ENCODE measurements around the gene RNF11. TPM values are rescaled to one million over a fixed set of nuclear protein-coding genes. Genes with fewer than 3 reads are reported as not detected.
A peak's percentile ranks its signal among the peaks of the same experiment; 100 is the strongest.
"Not testable (repeated sequence)": the region's sequence is repeated elsewhere in the genome, so short reads cannot be mapped to it uniquely, and the experiment has no call there.

Gene RNF11
- total RNA-seq, 2 experiments from 2014 or later = 27.5 to 29.0 TPM

DNA sequence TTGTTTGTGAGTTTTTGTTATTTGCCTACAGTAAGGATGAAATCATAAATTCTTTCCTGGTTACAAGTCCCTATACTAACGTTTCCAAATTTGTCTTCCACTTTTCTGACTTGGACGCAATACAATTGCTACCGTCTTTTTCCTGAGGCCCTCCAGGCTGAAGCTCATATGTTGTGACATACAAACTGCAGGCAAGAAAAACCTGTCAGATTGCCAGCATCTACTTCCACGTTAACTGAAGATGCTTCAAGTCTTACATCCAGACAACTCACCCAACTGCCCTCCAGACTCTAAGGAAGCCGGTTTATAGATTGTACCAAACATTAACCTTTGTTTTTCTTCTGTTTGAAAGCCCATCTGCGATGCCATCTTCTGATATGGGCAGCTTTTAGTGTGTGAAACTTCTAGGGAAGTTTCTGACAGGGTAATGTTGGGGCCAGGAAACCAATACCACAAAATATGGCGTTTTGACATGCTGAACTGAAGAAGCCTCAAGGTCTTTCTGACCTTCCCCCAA is 21.4 kb upstream of the RNF11 start:
- Mint-ChIP-seq H3K4me3 (no peak overlapping the region), H3K36me3 (ENCODE audit: low read depth) (no peaks in the 10 kb centered on the region), H3K27me3 (ENCODE audit: low read depth) (no peaks in the 10 kb centered on the region), H3K27ac (peak overlapping the region; percentile 62), H3K4me1 (ENCODE audit: low read depth) (peaks cover 20% of the 10 kb centered on the region), H3K9me3 (ENCODE audit: insufficient read depth) (no peaks in the 10 kb centered on the region)
- peak; percentile 76 for ATAC-seq
- ChIA-PET CTCF (interaction anchor here (1.1 to 1.5 kb wide), 3 partner anchors 22 to 26 kb away, joined by 3 to 6 read pairs (median 5); no protein-coding TSS in a partner anchor), POLR2A (interaction anchor here (2.1 kb wide), 1 partner anchor 21 kb away, joined by 7 read pairs; no protein-coding TSS in a partner anchor)
- DNase-seq = peak; percentile 38

GRCh38 chr1:51215169-51215568 is 20.9 kb upstream of the RNF11 start:
- ChIA-PET POLR2A (interaction anchor here (0.7 to 2.1 kb wide), 2 partner anchors 20 to 21 kb away, joined by 5 to 7 read pairs; no protein-coding TSS in a partner anchor), CTCF (interaction anchor here (1.0 to 1.6 kb wide), 4 partner anchors 23 to 80 kb away, joined by 3 to 6 read pairs (median 5); no protein-coding TSS in a partner anchor)
- Mint-ChIP-seq H3K27me3 (ENCODE audit: low read depth) (no peaks in the 10 kb centered on the region), H3K36me3 (ENCODE audit: low read depth) (no peaks in the 10 kb centered on the region), H3K9me3 (ENCODE audit: insufficient read depth) (no peaks in the 10 kb centered on the region), H3K4me1 (ENCODE audit: low read depth) (peaks cover 22% of the 10 kb centered on the region), H3K27ac (peak overlapping the region; percentile 62), H3K4me3 (no peak overlapping the region)
- ATAC-seq = no peak
- DNase-seq = no peak

DNA sequence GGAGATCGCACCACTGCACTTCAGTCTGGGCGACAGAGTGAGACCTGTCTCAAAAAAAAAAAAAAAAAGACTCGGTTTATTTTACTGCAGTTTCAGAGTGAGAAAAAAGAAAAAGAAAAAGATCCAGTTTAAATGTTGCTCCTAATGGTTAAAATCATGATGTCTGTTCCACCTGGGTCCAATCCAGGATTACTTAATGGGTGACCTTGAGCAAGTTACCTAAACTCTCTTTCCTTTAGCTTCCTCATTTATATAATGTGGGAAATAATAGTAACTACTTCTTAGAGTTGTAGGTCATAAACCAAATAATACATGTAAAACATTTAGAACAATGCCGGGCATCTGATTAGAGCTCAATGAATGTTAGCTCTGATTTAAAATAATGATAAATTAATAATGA is 19.4 kb upstream of the RNF11 start:
- H3K9me3 Mint-ChIP-seq (ENCODE audit: insufficient read depth) = no peaks in the 10 kb centered on the region
- ChIA-PET CTCF (interaction anchor here (0.7 to 1.6 kb wide), 4 partner anchors 25 to 81 kb away, joined by 3 to 5 read pairs (median 3); no protein-coding TSS in a partner anchor), POLR2A (interaction anchor here (0.6 kb wide), 2 partner anchors 14 to 248 kb away, joined by 3 read pairs; no protein-coding TSS in a partner anchor)
- H3K4me3 Mint-ChIP-seq = no peak overlapping the region
- H3K27ac Mint-ChIP-seq = no peak overlapping the region
- no peaks in the 10 kb centered on the region for H3K36me3 Mint-ChIP-seq (ENCODE audit: low read depth)
- no peak for DNase-seq
- ATAC-seq = no peak
- H3K4me1 Mint-ChIP-seq (ENCODE audit: low read depth) = peaks cover 25% of the 10 kb centered on the region
- no peaks in the 10 kb centered on the region for H3K27me3 Mint-ChIP-seq (ENCODE audit: low read depth)

GRCh38 chr1:51217101-51217500 is 19.0 kb upstream of the RNF11 start:
- no peaks in the 10 kb centered on the region for H3K27me3 Mint-ChIP-seq (ENCODE audit: low read depth)
- DNase-seq (no peak), ATAC-seq (no peak)
- no peak overlapping the region for H3K27ac Mint-ChIP-seq
- no peaks in the 10 kb centered on the region for H3K9me3 Mint-ChIP-seq (ENCODE audit: insufficient read depth)
- H3K36me3 Mint-ChIP-seq (ENCODE audit: low read depth) = no peaks in the 10 kb centered on the region
- ChIA-PET CTCF (no interaction called here), POLR2A (interaction anchor here (0.6 to 1.6 kb wide), 3 partner anchors 14 to 249 kb away, joined by 3 read pairs; partner anchors contain the start of gene RNF11)
- H3K4me1 Mint-ChIP-seq (ENCODE audit: low read depth) = peaks cover 25% of the 10 kb centered on the region
- no peak overlapping the region for H3K4me3 Mint-ChIP-seq

DNA sequence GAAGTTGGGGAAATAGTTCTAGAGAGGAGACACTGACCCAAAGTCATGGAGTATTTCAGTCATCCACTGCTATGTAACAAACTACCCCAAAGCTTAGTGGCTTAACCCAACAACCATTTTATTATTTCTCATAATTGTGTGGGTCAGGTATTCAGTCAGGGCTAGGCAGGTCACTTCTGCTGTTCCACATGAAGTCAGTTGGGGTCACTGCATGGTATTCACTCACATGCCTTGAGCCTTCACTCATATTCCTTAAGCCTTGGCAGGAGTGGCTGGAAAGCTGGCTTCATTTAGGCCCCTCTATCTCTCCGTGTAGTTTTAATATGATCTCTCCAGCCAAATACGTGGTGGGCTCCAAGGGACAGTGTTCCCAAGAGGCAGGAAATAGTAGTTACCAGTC is 17.5 kb upstream of the RNF11 start:
- DNase-seq (no peak), ATAC-seq (no peak)
- peaks cover 4% of the 10 kb centered on the region for H3K9me3 Mint-ChIP-seq (ENCODE audit: insufficient read depth)
- H3K27ac Mint-ChIP-seq = no peak overlapping the region
- no peaks in the 10 kb centered on the region for H3K36me3 Mint-ChIP-seq (ENCODE audit: low read depth)
- peaks cover 25% of the 10 kb centered on the region for H3K4me1 Mint-ChIP-seq (ENCODE audit: low read depth)
- H3K4me3 Mint-ChIP-seq = no peak overlapping the region
- POLR2A ChIA-PET = interaction anchor here (1.6 kb wide), 1 partner anchor 17 kb away, joined by 3 read pairs; the partner anchor contains the start of gene RNF11
- H3K27me3 Mint-ChIP-seq (ENCODE audit: low read depth) = peaks cover 4% of the 10 kb centered on the region
- CTCF ChIA-PET = interaction anchor here (0.6 to 1.0 kb wide), 2 partner anchors 27 to 29 kb away, joined by 3 to 5 read pairs; no protein-coding TSS in a partner anchor

GRCh38 chr1:51219022-51219421 is 17.1 kb upstream of the RNF11 start:
- Mint-ChIP-seq H3K4me3 (no peak overlapping the region), H3K4me1 (ENCODE audit: low read depth) (peaks cover 25% of the 10 kb centered on the region), H3K27ac (no peak overlapping the region), H3K36me3 (ENCODE audit: low read depth) (no peaks in the 10 kb centered on the region), H3K27me3 (ENCODE audit: low read depth) (peaks cover 4% of the 10 kb centered on the region), H3K9me3 (ENCODE audit: insufficient read depth) (peaks cover 4% of the 10 kb centered on the region)
- ChIA-PET CTCF (interaction anchor here (0.6 to 1.0 kb wide), 2 partner anchors 28 to 30 kb away, joined by 3 to 5 read pairs; no protein-coding TSS in a partner anchor), POLR2A (interaction anchor here (1.6 kb wide), 1 partner anchor 17 kb away, joined by 3 read pairs; the partner anchor contains the start of gene RNF11)
- DNase-seq (no peak), ATAC-seq (no peak)

- ATAC-seq; H3K36me3 Mint-ChIP-seq (ENCODE audit: low read depth); H3K9me3 Mint-ChIP-seq (ENCODE audit: insufficient read depth); H3K27ac Mint-ChIP-seq; H3K4me1 Mint-ChIP-seq (ENCODE audit: low read depth); H3K27me3 Mint-ChIP-seq (ENCODE audit: low read depth); H3K4me3 Mint-ChIP-seq; POLR2A ChIA-PET; DNase-seq: not testable (repeated sequence)
- CTCF ChIA-PET = interaction anchor here (1.6 kb wide), 1 partner anchor 14 kb away, joined by 3 read pairs; no protein-coding TSS in a partner anchor
Measured at GRCh38 chr1:51221529-51221928, 14.5 kb upstream of the RNF11 start.

DNA sequence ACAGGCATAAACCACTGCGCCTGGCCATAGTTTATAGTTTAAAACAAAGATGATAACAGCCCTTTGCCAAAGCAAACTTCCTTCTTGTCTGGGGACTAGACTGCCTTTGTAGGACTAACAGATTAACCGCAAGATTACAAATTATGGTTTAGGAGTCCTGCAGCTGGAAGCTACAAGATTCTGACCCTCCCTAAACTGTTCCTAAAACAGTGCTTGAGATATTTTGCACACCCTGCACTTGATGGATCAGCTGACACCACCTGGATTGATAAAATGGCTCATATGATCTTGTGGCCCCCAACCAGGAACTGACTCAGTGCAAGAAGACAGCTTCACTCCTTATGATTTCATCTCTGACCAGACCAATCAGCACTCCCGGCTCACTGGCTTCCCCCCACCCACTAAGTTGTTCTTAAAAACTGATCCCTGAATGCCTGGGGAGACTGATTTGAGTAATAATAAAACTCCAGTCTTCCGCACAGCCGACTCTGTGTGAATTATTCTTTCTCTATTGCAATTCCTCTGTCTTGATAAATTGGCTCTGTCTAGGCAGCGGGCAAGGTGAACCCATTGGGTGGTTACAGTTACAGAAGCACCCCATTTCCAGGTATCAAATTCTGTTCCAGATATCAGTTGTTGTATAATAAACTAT is 13.8 kb upstream of the RNF11 start:
- no peak for ATAC-seq
- no peak for DNase-seq
- H3K27me3 Mint-ChIP-seq (ENCODE audit: low read depth) = peaks cover 8% of the 10 kb centered on the region
- H3K36me3 Mint-ChIP-seq (ENCODE audit: low read depth) = no peaks in the 10 kb centered on the region
- POLR2A ChIA-PET = interaction anchor here (0.7 kb wide), 1 partner anchor 499 kb away, joined by 3 read pairs; no protein-coding TSS in a partner anchor
- H3K4me3 Mint-ChIP-seq = no peak overlapping the region
- no peak overlapping the region for H3K27ac Mint-ChIP-seq
- CTCF ChIA-PET = no interaction called here
- H3K9me3 Mint-ChIP-seq (ENCODE audit: insufficient read depth) = peaks cover 4% of the 10 kb centered on the region
- peaks cover 5% of the 10 kb centered on the region for H3K4me1 Mint-ChIP-seq (ENCODE audit: low read depth)

DNA sequence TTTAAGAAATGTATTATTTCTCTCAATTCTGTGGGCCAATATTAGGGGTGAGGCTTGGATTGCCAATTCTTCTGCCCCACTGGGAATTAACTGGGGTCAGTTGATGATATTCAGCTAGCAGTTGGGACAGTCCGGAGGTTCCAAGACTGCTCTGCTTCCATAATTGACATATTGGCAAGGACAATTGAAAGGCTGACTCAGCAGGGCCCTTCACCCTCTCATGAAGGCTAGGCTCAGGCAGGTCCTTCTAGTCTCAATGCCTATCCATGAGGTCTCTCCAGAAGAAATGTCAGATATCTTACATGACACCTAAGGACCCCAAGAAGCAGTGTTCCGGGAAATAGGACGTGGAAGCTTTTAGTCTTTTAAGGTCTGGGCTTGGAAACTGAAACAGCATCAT is 13.3 kb upstream of the RNF11 start:
- ChIA-PET POLR2A (interaction anchor here (0.7 kb wide), 1 partner anchor 498 kb away, joined by 3 read pairs; no protein-coding TSS in a partner anchor), CTCF (no interaction called here)
- no peaks in the 10 kb centered on the region for H3K36me3 Mint-ChIP-seq (ENCODE audit: low read depth)
- peaks cover 8% of the 10 kb centered on the region for H3K27me3 Mint-ChIP-seq (ENCODE audit: low read depth)
- H3K4me1 Mint-ChIP-seq (ENCODE audit: low read depth) = peaks cover 5% of the 10 kb centered on the region
- no peak overlapping the region for H3K27ac Mint-ChIP-seq
- no peak overlapping the region for H3K4me3 Mint-ChIP-seq
- peaks cover 4% of the 10 kb centered on the region for H3K9me3 Mint-ChIP-seq (ENCODE audit: insufficient read depth)
- DNase-seq = no peak
- no peak for ATAC-seq

- no peaks in the 10 kb centered on the region for H3K36me3 Mint-ChIP-seq (ENCODE audit: low read depth)
- ATAC-seq (no peak), DNase-seq (no peak)
- peaks cover 5% of the 10 kb centered on the region for H3K4me1 Mint-ChIP-seq (ENCODE audit: low read depth)
- CTCF ChIA-PET = no interaction called here
- no peak overlapping the region for H3K4me3 Mint-ChIP-seq
- POLR2A ChIA-PET = no interaction called here
- peaks cover 8% of the 10 kb centered on the region for H3K27me3 Mint-ChIP-seq (ENCODE audit: low read depth)
- H3K9me3 Mint-ChIP-seq (ENCODE audit: insufficient read depth) = peaks cover 4% of the 10 kb centered on the region
- no peak overlapping the region for H3K27ac Mint-ChIP-seq
Measured at GRCh38 chr1:51224255-51224654, 11.8 kb upstream of the RNF11 start.

- H3K27ac Mint-ChIP-seq; H3K4me3 Mint-ChIP-seq; POLR2A ChIA-PET; ATAC-seq; H3K27me3 Mint-ChIP-seq (ENCODE audit: low read depth); H3K4me1 Mint-ChIP-seq (ENCODE audit: low read depth); H3K36me3 Mint-ChIP-seq (ENCODE audit: low read depth); DNase-seq; H3K9me3 Mint-ChIP-seq (ENCODE audit: insufficient read depth): not testable (repeated sequence)
- CTCF ChIA-PET = interaction anchor here (0.7 kb wide), 1 partner anchor 70 kb away, joined by 3 read pairs; no protein-coding TSS in a partner anchor
Measured at GRCh38 chr1:51227231-51227960, 8.7 kb upstream of the RNF11 start.
